Mesothelial cell of epicardium (in vitro differentiated cells): ENCODE measurements around the gene KCNA1. TPM values are rescaled to one million over a fixed set of nuclear protein-coding genes. Genes with fewer than 3 reads are reported as not detected.

Source experiments
- DNase-seq, 2 experiments: peaks; one replicate each; pipeline ENCODE4 v3.0.0; 2021; ENCODE audit warnings: low spot score in 2 of 2; ENCODE audit not compliant: unreplicated experiment in 2 of 2
- H3K27ac Mint-ChIP-seq: 2 replicates; pipeline ENCODE4 v1.8.0; 2021; ENCODE audit warnings: mixed read lengths
- H3K27me3 Mint-ChIP-seq: 2 replicates; pipeline ENCODE4 v1.8.0; 2021; ENCODE audit warnings: low read depth, mixed read lengths
- H3K36me3 Mint-ChIP-seq: 2 replicates; pipeline ENCODE4 v1.8.0; 2021; ENCODE audit warnings: mixed read lengths
- H3K4me1 Mint-ChIP-seq: 2 replicates; pipeline ENCODE4 v1.8.0; 2021; ENCODE audit warnings: mixed read lengths
- H3K4me3 Mint-ChIP-seq: 2 replicates; pipeline ENCODE4 v1.8.0; 2021; ENCODE audit warnings: mild to moderate bottlenecking, moderate library complexity, mixed read lengths
- H3K9me3 Mint-ChIP-seq: 2 replicates; pipeline ENCODE4 v1.8.0; 2021; ENCODE audit warnings: mixed read lengths
- CTCF ChIP-seq: fragments of 200-600 bp; sonication (generic); IDR thresholded peaks from one replicate; pipeline ENCODE4 v1.5.0; 2021; ENCODE audit warnings: antibody characterized with exemption; ENCODE audit not compliant: unreplicated experiment
- total RNA-seq: library from RNA; stranded (reverse); gene quantifications from 3 replicates; pipeline ENCODE4 v1.2.1, GENCODE V29; 2021

Gene KCNA1
- total RNA-seq, 1 donor from 2014 or later = not detected

- TF ChIP-seq CTCF = no peak
Measured at GRCh38 chr12:4911316-4911994, 1.8 kb downstream of the KCNA1 start.

GRCh38 chr12:4914720-4915119, 5.0 kb downstream of the KCNA1 start:
- no peak overlapping the region for H3K4me3 Mint-ChIP-seq
- peaks cover 12% of the 10 kb centered on the region for H3K4me1 Mint-ChIP-seq
- peaks cover 94% of the 10 kb centered on the region for H3K27me3 Mint-ChIP-seq

More at GRCh38 chr12:4911316-4911994, 1.8 kb downstream of the KCNA1 start:
- Mint-ChIP-seq H3K27ac (no peak overlapping the region), H3K9me3 (peaks cover 5% of the 10 kb centered on the region), H3K36me3 (peaks cover 7% of the 10 kb centered on the region), H3K4me1 (peaks cover 17% of the 10 kb centered on the region), H3K4me3 (no peak overlapping the region), H3K27me3 (peaks cover 64% of the 10 kb centered on the region)
- DNase-seq = no peak

GRCh38 chr12:4915752-4916151, 6.0 kb downstream of the KCNA1 start:
- no peak for DNase-seq
- no peak for TF ChIP-seq CTCF
- Mint-ChIP-seq H3K4me1 (peaks cover 4% of the 10 kb centered on the region), H3K36me3 (peaks cover 7% of the 10 kb centered on the region), H3K9me3 (peaks cover 5% of the 10 kb centered on the region), H3K27ac (no peak overlapping the region), H3K27me3 (peaks cover 95% of the 10 kb centered on the region), H3K4me3 (no peak overlapping the region)

More at GRCh38 chr12:4914720-4915119, 5.0 kb downstream of the KCNA1 start:
- H3K27ac Mint-ChIP-seq = no peak overlapping the region
- DNase-seq = no peak
- H3K36me3 Mint-ChIP-seq = peaks cover 7% of the 10 kb centered on the region
- TF ChIP-seq CTCF = no peak
- H3K9me3 Mint-ChIP-seq = peaks cover 5% of the 10 kb centered on the region

DNA sequence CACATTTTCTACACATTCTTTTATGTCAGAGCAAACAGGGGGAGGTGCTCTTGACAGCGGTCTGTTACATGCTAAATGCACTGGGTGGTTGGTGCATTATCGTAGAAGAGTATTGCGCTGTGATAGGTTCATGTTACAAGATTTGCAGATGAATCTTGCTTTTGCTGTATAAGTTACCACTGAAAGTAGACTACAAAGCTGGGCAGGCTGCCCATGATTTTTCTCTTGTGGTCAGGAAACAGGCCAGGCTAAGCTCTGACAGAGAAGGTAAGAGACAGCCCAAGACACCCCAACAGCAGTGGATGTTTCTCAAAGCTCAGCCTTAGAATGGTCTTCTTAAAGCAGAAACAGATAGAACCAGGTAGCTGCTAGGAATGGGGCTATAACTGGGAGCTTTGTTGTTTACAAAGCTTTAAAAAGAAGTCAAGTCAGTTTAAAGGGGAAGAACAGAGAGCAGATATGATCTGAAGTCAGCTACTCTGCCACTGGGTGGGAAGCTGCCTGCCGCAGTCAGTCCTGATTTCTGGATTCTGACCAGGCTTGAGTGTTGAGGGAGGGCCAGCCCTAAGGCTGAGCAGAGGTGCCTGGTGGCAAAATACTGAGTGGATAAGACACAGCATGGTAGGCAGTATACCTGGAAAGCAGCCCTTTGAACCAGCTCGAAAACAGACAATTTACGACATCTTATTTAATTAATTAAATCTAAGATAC, 9.4 kb downstream of the KCNA1 start:
- H3K27me3 Mint-ChIP-seq = peaks cover 94% of the 10 kb centered on the region
- no peak for TF ChIP-seq CTCF
- no peaks in the 10 kb centered on the region for H3K36me3 Mint-ChIP-seq
- no peak overlapping the region for H3K27ac Mint-ChIP-seq
- no peak overlapping the region for H3K4me3 Mint-ChIP-seq
- peaks cover 4% of the 10 kb centered on the region for H3K4me1 Mint-ChIP-seq
- no peak for DNase-seq
- no peaks in the 10 kb centered on the region for H3K9me3 Mint-ChIP-seq

- DNase-seq = no peak
- H3K9me3 Mint-ChIP-seq = no peaks in the 10 kb centered on the region
- H3K36me3 Mint-ChIP-seq = no peaks in the 10 kb centered on the region
- no peak for TF ChIP-seq CTCF
- H3K27me3 Mint-ChIP-seq = peaks cover 80% of the 10 kb centered on the region
- H3K4me1 Mint-ChIP-seq = no peaks in the 10 kb centered on the region
- no peak overlapping the region for H3K4me3 Mint-ChIP-seq
- H3K27ac Mint-ChIP-seq = no peak overlapping the region
Measured at GRCh38 chr12:4932576-4932975, 22.9 kb downstream of the KCNA1 start.
